Right renal cortex interstitium (tissue), 3 donors: ENCODE results near the gene PI4KB. TPM values are rescaled to one million over a fixed set of nuclear protein-coding genes. Genes with fewer than 3 reads are reported as not detected.

Source experiments
- polyA plus RNA-seq, 3 donors: library from polyadenylated mRNA; unstranded; fragments of 120-200 nt; gene quantifications; one replicate each; pipeline ENCODE4 v1.2.1, GENCODE V29; 2013; ENCODE audit not compliant: insufficient read length in 3 of 3

PI4KB gene
- polyA plus RNA-seq, 3 donors: 62.0 to 66.5 (median 62.3) TPM

Other genes starting within 250 kb of the PI4KB start
- 10 to 100 TPM; 20.9 to 22.8 (median 22.3) TPM for gene SEMA6C, start 180.8 kb downstream of the PI4KB start, polyA plus RNA-seq
- 1 to 10 TPM; 1.2 to 1.5 (median 1.3) TPM for gene TNFAIP8L2, start 170.8 kb downstream of the PI4KB start, polyA plus RNA-seq
- gene LYSMD1, start 161.5 kb downstream of the PI4KB start, polyA plus RNA-seq: 10 to 100 TPM; 17.1 to 21.9 (median 18.1) TPM
- 10 to 100 TPM; 37.6 to 38.8 (median 38.5) TPM for gene SCNM1, start 161.3 kb downstream of the PI4KB start, polyA plus RNA-seq
- 1 to 10 TPM in 1 of 3 donors, under 1 TPM in 2; 0.48 to 1.0 (median 0.64) TPM for gene TMOD4, start 151.4 kb downstream of the PI4KB start, polyA plus RNA-seq
- 10 to 100 TPM; 71.1 to 75.7 (median 73.5) TPM for gene VPS72, start 137.2 kb downstream of the PI4KB start, polyA plus RNA-seq
- gene PIP5K1A, start 128.9 kb downstream of the PI4KB start, polyA plus RNA-seq: 10 to 100 TPM; 64.0 to 71.3 (median 65.4) TPM
- 100 to 1,000 TPM; 170 to 184 (median 183) TPM for gene PSMD4, start 72.7 kb downstream of the PI4KB start, polyA plus RNA-seq
- 10 to 100 TPM; 21.9 to 23.0 (median 22.6) TPM for gene ZNF687, start 45.1 kb downstream of the PI4KB start, polyA plus RNA-seq
- gene RFX5, start 19.8 kb upstream of the PI4KB start, polyA plus RNA-seq: 10 to 100 TPM; 39.6 to 47.4 (median 42.7) TPM
- gene SELENBP1, start 45.3 kb upstream of the PI4KB start, polyA plus RNA-seq: 10 to 100 TPM; 45.9 to 56.2 (median 47.0) TPM
- 100 to 1,000 TPM; 244 to 272 (median 271) TPM for gene PSMB4, start 72.2 kb upstream of the PI4KB start, polyA plus RNA-seq
- 10 to 100 TPM; 90.3 to 95.9 (median 90.7) TPM for gene POGZ, start 132.1 kb upstream of the PI4KB start, polyA plus RNA-seq
- gene CGN, start 184.0 kb upstream of the PI4KB start, polyA plus RNA-seq: 10 to 100 TPM; 34.9 to 44.2 (median 42.6) TPM
- 10 to 100 TPM; 10.1 to 11.7 (median 10.1) TPM for gene TUFT1, start 212.9 kb upstream of the PI4KB start, polyA plus RNA-seq